Measurements from ENCODE around the gene MINDY2.
"Not testable (repeated sequence)": the region's sequence is repeated elsewhere in the genome, so short reads cannot be mapped to it uniquely, and the experiment has no call there.

MINDY2 gene

GRCh38 chr15:58752716-58753115, 18.4 kb upstream of the MINDY2 start:
- ATAC-seq, result no peak

DNA sequence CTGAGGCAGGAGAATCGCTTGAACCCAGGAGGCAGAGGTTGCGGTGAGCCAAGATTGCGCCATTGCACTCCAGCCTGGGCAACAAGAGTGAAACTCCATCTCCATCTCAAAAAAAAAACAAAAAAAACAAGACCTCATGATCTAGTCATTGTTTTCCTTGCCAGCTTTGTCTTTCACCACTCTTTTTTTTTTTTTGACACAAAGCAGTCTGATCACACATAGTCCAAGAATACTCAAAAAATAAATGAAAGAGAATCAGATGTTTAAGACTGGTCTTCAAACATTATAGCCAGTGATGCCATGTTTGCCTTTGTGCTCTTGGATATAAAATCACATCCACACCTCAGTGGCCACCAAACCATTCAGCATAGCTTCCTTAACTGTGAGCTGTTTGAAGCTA, 15.8 kb upstream of the MINDY2 start:
- no peak for ATAC-seq

- no peak for ATAC-seq
Observed at GRCh38 chr15:58755956-58756355, 15.1 kb upstream of the MINDY2 start.

DNA sequence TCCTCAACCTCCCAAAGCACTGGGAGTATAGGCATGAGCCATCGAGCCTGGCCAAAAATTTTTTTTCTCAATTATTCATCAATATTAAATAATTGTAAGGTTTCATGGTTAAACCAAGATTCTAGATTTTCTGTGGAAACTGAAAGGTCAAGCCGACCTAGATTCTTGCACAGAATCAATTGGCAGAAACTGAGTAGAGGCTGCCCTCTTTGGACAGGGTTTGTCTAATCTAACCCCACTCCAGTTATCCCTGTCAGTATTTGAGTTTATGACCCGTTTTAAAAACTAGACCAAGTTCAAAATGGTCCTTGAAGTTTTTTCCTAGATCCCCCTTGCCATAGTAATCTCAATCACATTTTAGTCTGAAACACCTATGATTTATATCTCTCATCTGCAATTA, 13.0 kb upstream of the MINDY2 start:
- ATAC-seq, result no peak

DNA sequence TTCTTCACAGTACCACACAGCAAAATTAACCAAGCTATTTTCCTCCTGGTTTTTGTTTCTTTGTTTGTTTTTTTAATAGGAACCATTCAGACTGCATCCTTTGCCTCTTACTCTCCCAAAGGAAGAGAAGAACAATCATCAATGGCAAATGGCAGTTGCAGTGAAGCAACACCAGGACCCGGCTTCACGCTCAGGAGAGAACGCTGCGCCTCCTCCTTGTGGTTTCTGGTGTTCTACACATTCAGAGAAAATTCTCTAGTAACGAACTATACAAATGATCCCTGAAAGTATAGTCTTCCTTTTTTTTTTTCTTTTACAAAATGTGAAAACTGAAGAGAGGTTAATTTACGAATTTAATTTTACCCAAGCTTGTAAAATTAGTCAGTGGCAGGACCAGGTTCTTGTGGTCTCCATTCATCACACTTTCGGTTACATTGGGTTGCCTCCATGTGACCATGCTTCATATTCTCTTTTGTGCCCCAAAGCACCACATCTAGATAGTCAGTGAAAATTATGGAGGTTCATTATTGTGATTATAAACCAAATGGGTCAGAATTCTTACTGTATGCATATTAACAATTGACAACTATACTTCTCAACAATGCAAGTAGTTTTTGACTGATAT, 10.6 kb upstream of the MINDY2 start:
- ATAC-seq, result peak in 1 of 2 donors; percentile 20

- peak in 1 of 2 donors; percentile 20 for ATAC-seq
Observed at GRCh38 chr15:58761010-58761388, 10.1 kb upstream of the MINDY2 start.

DNA sequence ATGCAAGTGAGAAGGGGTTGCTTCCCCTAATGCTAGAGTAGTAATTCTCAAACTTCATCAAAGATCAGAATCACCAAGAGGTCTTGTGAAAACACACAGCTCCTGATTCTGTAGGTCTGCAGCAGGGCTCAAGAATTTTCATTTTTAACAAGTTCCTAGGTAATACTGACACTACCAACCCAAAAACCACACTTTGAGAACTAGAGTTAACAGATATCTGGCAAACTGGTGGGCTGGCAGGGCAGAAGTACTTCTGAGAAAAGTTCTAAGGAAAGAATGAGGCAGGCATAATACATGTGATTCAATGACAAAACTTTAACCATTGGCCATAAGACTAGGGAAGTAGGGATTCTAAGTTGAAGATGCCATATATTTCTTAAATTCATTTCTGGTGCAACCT, 8.8 kb upstream of the MINDY2 start:
- ATAC-seq, result no peak

GRCh38 chr15:58762731-58763130, 8.4 kb upstream of the MINDY2 start:
- no peak for ATAC-seq

DNA sequence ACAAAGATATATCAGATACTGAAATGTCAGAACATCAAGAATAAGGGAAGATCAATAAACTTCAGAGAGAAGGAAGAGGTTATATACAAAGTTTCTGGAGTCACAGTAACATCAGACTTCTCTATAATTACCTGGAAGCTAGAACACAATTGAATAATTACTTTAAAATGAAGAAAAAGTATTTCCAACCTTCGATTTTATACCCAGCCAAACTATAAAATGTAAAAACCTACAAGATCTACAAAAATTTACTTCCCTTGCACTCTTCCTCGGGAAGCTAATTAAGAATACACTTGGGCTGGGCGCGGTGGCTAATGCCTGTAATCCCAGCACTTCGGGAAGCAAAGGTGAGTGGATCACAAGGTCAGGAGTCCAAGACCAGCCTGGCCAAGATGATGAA, 6.6 kb upstream of the MINDY2 start:
- ATAC-seq, result no peak

DNA sequence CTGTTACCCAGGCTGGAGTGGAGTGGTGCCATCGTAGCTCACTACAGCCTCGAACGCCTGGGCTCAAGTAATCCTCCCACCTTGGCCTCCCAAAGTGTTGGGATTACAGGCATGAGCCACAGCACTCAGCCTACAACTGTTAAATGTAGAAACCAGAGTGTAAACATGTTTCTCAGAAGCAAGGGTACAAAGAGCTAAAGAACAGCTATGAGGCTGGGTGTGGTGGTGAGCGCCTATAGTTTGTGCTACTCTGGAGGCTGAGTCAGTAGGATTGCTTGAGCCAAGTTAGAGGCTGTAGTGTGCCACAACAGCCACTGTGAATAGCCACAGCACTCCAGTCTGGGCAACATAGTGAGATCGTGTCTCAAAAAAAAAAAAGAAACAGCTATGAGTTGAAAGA, 4.8 kb upstream of the MINDY2 start:
- ATAC-seq, result no peak

GRCh38 chr15:58768601-58769004, 2.5 kb upstream of the MINDY2 start:
- ATAC-seq, result not testable (repeated sequence)

- ATAC-seq, result peak; percentile 13 to 24
Observed at GRCh38 chr15:58770519-58770856, 614 bp upstream of the MINDY2 start.

GRCh38 chr15:58771621-58772250, 634 bp downstream of the MINDY2 start:
- ATAC-seq, result no peak

DNA sequence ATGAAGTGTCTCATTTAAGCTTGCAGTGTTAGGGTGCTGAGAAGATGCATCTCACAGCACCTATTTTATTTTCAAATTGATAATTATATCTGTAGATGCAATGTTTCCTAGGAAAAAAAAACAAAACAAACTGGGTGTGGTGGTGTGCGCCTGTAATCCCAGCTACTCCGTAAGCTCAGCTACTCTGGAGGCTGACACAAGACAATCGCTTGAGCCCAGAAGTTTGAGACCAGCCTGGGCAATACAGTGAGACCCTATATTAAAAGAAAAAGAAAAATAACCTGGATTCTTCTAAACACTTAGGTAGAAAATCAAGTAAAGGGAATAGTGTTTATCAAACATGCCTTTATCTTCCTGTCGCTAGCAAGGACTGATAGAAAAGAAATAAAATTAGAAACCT, 1.9 kb downstream of the MINDY2 start:
- ATAC-seq, result no peak

DNA sequence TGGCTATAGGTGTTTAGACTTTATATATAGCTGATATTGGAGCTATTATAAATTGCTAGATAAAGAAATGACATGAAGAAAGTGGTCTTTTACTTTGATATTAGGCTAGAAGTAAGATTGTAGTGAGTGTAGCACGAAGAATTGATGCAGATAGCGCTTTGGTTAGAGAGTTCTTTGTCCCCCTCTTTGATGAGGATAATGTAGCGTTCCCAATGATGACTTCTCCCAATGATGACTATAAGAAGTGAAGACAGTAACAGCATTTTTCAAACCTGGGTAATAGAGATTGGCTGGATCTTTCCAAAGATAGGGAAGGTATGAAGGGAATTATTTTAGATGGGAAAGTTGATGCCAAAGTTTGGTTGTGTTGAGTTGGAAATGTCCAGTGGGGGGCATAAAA, 4.3 kb downstream of the MINDY2 start:
- ATAC-seq, result no peak

DNA sequence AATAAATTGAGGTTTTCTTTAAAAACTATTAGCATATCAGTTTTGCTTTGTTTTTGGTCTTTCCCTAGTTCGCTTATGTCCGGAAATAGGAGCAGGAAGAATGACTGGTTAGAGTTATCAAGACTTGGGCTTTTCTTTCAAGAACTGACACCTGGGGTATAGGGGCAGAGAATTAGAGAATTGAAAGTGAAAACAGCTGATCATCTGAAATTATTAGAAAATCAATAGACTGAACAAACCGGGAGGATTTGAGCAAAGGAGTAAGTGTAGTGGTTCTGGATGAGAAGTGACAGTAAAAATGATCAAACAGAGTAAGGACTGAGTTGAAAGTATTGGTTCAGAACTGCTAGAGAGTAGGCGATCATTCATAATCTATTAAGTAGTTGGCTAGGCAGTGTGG, 6.0 kb downstream of the MINDY2 start:
- no peak for ATAC-seq

- no peak for ATAC-seq
Observed at GRCh38 chr15:58779554-58779953, 8.5 kb downstream of the MINDY2 start.

DNA sequence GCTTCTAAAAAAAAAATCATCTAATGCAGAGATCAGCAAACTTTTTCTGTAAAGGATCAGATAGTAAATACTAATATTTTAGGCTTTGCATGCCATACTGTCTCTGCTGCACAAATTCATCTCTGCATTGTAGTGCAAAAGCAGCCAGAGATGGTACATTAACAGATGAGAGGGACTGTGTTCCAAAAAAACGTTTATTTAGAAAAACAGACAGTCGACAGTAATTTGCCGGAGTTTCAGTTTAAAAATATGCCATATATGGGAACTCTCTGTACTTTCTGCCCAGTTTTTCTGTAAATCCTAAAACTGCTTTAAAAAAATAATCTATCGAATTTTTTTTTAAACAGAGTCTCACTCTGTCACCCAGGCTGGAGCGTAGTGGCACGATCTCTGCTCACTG, 14.3 kb downstream of the MINDY2 start:
- no peak for ATAC-seq

DNA sequence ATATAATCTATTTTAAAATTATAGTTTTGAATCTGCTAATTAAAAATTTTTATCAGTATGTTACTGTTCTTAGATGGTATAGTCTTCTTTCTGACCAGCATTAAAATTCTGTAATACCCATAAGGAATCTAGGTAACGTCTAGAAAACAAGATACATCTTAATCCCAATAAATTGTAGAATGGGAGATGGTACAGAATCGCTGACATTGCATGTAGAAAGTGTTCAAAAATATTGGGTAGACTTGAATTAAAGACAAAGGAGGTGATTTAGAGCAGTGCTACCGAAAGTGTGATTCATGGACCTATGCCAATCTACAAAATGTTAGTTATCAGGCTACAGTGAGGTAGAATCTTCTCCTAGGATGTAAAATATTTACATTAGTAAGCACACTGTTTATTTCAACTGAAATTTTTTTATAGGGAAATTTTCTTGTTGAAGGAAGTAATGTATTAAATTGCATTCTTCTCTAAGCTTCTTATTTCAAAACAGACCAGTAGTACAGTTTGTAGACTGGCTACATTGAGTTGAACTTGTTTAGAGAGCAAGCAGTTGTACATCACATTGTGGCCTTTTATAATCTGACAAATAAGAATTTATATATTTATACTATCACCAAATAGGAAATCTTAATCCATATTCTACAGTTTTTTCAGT, 17.1 kb downstream of the MINDY2 start:
- no peak for ATAC-seq

- ATAC-seq, result no peak
Observed at GRCh38 chr15:58793862-58794261, 22.8 kb downstream of the MINDY2 start.

DNA sequence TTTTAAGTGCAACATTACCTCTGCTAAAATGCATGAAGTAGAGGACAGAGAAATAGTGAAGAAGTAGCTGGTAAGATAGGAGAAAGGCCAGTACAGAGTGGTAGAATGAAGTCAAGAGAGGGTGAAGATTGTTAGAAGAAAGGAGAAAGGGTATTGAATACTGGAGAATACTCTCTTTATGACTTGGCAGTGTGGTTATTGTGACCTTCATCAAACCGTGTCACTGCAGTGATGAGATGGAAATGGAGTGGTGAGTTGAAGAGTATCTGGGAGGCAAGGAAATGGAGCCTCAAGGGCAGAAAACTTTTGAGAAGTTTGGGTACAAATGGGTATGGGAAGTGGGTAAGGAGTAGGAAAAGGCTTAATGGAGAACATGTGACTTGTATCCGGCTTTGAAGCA, 24.7 kb downstream of the MINDY2 start:
- ATAC-seq, result peak in 1 of 2 donors; percentile 33

DNA sequence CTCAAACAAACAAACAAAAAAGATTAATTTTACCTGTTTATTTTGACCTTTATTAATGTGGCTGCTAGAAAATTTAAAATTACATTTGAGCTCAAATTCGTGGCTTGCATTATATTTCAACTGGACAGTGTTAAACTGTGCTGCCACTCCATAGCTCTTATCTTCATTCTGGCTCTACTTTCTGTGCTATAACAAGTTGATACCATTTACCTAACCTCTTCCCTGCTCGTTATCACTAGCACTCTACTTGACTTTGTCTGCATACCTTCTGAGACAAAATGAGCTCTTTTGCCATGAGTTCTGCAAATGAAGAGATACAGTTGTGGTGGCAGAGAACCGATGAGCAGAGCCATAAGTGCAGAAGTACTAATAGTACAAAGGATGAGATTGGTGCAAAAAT, 26.4 kb downstream of the MINDY2 start:
- no peak for ATAC-seq

GRCh38 chr15:58805095-58805494, 34.0 kb downstream of the MINDY2 start:
- no peak for ATAC-seq

- ATAC-seq, result not testable (repeated sequence)
Observed at GRCh38 chr15:58823267-58823666, 52.2 kb downstream of the MINDY2 start.

DNA sequence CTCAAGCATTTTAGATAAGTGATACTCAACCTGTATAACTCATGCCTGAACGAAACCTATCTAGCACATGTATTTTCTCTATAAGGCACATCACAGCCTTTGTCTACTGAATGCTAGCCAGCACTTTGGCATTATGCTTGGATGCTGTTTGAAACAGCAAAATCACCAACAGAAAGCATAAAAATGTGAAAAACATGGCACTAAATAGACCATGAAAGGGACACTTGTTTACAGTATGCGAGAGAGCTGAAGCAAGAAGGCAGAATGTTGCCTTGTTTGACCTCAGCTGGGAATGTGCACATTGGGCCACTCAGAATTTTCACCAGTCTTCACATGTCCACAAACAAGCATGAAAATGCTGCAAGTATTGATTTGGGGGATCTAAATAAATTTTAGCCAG, 59.5 kb downstream of the MINDY2 start:
- no peak for ATAC-seq

Measured in activated CD4-positive, CD25-positive, alpha-beta regulatory T cell treated with anti-CD3 and anti-CD28 coated beads, Interleukin-2, amount 50 U/mL, for 24 hours (primary cell).